Epidermal melanocyte (primary cell): ENCODE results near the gene GP5.

Experiments
- DNase-seq: peaks from one replicate; pipeline ENCODE4 v3.0.0; 2011; ENCODE audit warnings: low spot score; ENCODE audit not compliant: insufficient read length

Gene GP5

DNA sequence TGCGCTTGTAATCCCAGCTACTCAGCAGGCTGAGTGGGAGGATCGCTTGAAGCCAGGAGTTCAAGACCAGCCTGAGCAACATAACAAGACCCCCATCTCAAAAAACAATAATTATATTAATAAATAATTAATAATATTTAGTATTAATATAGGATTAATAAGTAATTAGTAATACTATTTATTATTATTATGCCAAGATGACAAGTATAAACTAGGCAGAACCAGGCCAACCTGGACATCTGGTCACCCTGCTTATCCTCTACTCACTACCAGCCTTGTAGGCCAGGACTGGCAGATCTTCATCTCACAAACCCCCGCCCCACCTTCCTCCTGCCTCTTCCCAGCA is 48.4 kb downstream of the GP5 start:
- no peak for DNase-seq

DNA sequence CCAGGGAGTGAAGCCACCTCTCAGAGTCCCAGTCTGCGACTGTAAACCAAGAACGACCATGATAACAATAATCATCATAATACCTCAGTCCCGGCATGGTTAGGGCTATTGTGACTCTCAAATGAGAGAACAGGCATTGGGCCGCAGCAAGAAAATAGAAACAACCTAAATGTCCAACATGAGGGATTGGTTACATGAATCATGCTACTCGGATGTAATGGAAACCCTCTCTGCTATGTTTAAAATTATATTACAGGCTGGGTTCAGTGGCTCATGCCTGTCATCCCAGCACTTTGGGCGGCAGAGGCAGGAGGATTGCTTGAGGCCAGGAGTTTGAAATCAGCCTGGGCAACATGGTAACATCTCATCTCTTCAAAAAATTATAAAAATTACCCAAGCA is 50.7 kb downstream of the GP5 start:
- DNase-seq = no peak

DNA sequence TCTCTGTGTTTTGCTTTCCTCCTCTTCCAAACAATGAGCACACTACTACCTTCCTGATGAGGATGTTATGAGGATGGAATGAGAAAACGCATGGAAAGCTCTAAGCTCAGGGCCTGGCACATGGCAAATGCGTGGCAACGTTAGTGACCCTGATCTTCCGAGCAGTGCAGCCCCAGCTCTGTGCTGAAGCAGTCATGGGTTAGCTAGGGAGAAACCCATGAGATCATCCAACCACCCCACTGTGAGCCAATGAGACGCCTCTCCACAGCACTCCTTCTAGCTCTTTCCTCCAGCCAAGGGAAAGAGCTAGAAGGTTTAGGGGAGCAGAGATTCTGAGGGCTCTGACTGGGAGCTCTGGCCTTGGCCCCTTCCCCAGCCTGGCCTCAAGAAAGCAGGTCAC is 52.4 kb downstream of the GP5 start:
- DNase-seq = no peak

DNA sequence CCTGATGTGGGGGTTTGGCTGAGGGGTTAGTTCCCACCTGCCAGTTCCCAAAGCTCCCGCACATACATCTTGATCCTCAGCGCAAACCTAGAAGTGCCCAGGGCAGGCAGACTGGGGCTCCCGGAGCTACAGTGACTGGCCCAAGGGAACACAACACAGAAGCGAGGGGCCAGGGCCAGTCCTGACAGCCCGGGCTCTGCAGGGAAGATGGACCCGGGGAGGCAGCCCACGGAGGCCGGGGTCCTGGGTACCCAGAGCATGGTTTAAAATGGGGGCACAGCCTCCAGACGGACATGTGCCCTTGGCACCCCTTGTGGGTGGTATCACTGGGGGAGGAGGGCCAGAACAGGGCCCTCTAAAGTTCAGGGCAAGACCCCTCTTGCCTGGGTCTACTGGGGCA is 53.0 kb downstream of the GP5 start:
- no peak for DNase-seq
